Left ventricle myocardium superior (tissue), 1 donor: ENCODE measurements around the gene PRDM12. TPM values are rescaled to one million over a fixed set of nuclear protein-coding genes. Genes with fewer than 3 reads are reported as not detected.

Source experiments
- ATAC-seq: fragments of 200-7000 bp; cut with Tn5 transposase; one replicate; pipeline ENCODE4 v1.9.1; 2020; ENCODE audit warnings: mild to moderate bottlenecking, moderate library complexity
- DNase-seq: peaks from one replicate; pipeline ENCODE4 v3.0.0-alpha.2; 2020
- intact Hi-C: fragments of 100-400 bp; cut with micrococcal nuclease; formaldehyde crosslinking; loops from one replicate; pipeline ENCODE4 v1.11.0; 2022
- microRNA-seq: library from miRNA; unstranded; fragments of <30 nt; microRNA quantifications from one replicate; pipeline ENCODE4 v1.2.0, GENCODE V29; 2020; ENCODE audit warnings: borderline number of aligned reads
- total RNA-seq: library from RNA; stranded (reverse); fragmentation: NEBNext Ultra II Directional; extraction: Animal tissue kit (Norgen Biotek cat#: 25700); gene quantifications from one replicate; pipeline ENCODE4 v1.2.1, GENCODE V29; 2021
- donor health status: DM: no; HTN: yes; CAD: no; lungs with severe emphysema.

Gene PRDM12
- total RNA-seq, 1 donor from 2014 or later, result not detected

DNA sequence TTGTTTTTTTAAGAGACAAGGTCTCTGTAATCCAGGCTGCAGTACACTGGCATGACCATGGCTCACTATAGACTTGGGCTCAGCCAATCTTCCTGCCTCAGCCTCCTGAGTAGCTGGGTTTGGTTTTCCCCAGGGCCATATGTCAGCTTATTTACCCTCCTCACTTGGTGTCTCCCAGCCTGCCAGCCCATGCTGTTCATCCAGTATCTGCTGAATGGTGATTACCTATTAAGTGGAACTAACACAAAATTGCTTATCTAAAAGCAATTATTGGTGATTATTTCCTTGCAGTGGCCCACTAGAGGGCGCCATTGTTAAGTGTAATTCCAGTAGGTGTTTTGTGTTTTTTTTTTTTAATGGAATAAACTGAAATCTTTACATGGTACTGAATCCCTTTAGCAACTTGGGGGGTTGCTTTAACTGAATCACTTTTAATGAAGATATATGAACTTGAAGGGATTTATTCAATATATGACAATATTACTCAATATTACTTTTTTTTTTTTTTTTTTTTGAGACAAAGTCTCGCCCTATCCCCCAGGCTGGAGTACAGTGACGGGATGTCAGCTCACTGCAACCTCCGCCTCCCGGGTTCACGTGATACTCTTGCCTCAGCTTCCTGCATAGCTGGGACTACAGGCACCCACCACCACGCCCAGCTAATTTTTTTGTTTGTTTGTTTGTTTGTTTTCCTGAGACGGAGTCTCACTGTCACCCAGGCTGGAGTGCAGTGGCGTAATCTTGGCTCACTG is 43.0 kb downstream of the PRDM12 start:
- ATAC-seq (no peak), DNase-seq (peak; percentile 61)
- intact Hi-C loops, result loop anchor here (10.0 kb wide), 1 partner anchor 337 kb away; no protein-coding TSS in a partner anchor

- intact Hi-C loops, result no loop called here
- no peak for DNase-seq
- no peak for ATAC-seq
Measured at GRCh38 chr9:130710822-130711352, 46.5 kb downstream of the PRDM12 start.

DNA sequence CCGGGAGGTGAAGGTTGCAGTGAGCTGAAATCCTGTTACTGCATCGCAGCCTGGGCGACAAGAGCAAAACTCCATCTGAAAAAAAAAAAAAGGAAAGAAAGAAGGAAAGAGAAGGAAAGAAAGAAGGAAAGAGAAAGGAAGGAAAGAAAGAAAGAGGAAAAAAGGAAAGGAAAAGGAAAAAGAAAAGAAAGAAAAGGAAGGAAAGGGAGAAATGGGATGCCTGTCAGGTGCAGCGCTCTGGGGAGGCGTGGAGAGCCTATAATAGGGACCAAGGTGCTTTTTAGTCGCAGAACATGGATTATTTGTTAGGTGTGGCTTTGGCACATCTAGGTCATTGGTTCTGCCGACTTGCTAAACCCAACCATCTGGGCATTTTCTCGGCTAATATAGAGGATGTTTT is 47.1 kb downstream of the PRDM12 start:
- intact Hi-C loops, result no loop called here
- no peak for DNase-seq
- ATAC-seq, result no peak

GRCh38 chr9:130712564-130713285 is 48.3 kb downstream of the PRDM12 start:
- ATAC-seq (peak; percentile 97), DNase-seq (peak; percentile 99)
- intact Hi-C loops, result no loop called here

DNA sequence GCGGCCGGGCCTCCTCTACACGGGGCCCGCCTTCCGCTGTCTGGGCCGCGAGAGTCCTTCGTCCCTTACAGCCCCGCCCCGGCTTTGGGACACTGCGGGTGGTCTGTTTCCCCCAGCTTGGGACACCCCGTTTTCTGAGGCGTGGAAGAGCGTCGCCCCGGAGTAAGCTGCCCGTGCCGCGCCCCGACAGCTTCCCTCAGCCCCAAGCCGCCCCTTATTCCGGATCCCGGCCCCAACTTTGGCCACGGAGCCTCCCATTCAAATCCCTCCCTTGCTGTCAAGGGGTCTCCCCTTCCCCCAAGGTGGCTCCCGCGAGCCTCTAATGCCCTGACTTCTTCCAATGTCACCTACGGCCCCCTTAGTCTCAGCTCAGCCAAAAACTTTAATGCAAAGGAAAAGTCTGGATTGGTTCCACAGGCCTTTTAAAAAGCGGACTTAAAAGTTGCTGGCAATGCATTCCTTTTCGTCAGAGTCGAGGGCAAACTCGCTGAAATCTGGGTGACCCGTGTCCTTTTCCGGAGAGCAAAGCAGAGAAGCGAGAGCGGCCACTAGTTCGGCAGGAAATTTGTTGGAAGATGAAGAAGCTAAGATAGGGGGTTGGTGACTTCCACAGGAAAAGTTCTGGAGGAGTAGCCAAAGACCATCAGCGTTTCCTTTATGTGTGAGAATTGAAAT is 49.0 kb downstream of the PRDM12 start:
- DNase-seq (no peak), ATAC-seq (peak; percentile 8)
- intact Hi-C loops, result no loop called here

- DNase-seq (no peak), ATAC-seq (no peak)
- intact Hi-C loops, result loop anchor here (5.0 kb wide), 1 partner anchor 138 kb away; no protein-coding TSS in a partner anchor
Measured at GRCh38 chr9:130714586-130715110, 50.3 kb downstream of the PRDM12 start.

- ATAC-seq (no peak), DNase-seq (no peak)
- intact Hi-C loops, result loop anchor here (5.0 kb wide), 1 partner anchor 137 kb away; no protein-coding TSS in a partner anchor
Measured at GRCh38 chr9:130715270-130715669, 50.9 kb downstream of the PRDM12 start.

DNA sequence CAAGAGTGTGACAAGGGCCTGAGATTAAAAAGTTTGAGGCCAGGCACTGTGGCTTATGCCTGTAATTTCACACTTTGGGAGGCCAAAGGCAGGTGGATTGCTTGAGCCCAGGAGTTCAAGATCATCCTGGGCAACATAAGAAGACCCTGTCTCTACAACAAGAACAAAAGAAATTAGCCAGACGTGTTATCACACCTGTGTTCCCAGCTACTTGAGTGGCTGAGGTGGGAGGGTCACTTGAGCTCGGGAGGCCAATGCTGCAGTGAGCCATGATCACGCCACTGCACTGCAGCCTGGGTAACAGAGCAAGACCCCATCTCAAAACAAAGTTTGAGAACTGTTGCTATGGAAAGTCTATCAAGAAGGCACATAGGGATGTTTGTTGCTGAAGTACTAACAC is 54.2 kb downstream of the PRDM12 start:
- intact Hi-C loops, result loop anchor here (5.0 kb wide), 1 partner anchor 134 kb away; no protein-coding TSS in a partner anchor
- ATAC-seq (no peak), DNase-seq (no peak)

- ATAC-seq (no peak), DNase-seq (no peak)
- intact Hi-C loops, result no loop called here
Measured at GRCh38 chr9:130720762-130721161, 56.4 kb downstream of the PRDM12 start.

DNA sequence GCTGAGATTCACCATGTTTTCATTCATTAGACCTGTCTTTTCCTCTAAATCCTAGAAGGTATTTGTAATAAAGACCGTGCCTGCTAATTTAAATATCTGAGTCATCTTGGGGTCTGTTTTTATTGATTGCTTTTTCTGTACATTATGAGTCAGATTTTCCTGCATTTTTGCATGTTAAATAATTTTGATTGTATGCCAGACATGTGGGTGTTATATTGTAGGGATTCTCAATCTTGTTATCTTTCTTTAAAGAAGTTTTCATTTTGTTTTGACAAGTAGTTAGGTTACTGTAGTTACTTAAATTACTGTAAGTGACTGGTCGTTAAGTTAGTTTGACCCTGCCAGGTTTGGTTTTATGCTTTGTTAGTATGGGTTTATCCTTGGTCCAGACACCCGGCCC is 64.3 kb downstream of the PRDM12 start:
- intact Hi-C loops, result no loop called here
- DNase-seq, result no peak
- no peak for ATAC-seq

GRCh38 chr9:130729145-130729544 is 64.8 kb downstream of the PRDM12 start:
- ATAC-seq (no peak), DNase-seq (no peak)
- intact Hi-C loops, result no loop called here

- DNase-seq, result no peak
- ATAC-seq, result no peak
- intact Hi-C loops, result no loop called here
Measured at GRCh38 chr9:130731355-130731754, 67.0 kb downstream of the PRDM12 start.

GRCh38 chr9:130732136-130732535 is 67.7 kb downstream of the PRDM12 start:
- intact Hi-C loops, result no loop called here
- ATAC-seq, result no peak

More at GRCh38 chr9:130732136-130732535, 67.7 kb downstream of the PRDM12 start:
- DNase-seq, result no peak

Small RNAs within 50 kb of the gene (microRNA-seq; reads per million reads assigned to microRNA genes)
- gene MIR6856, result not detected

Other genes starting within 250 kb of the PRDM12 start
- gene ASS1, start 219.6 kb upstream of the PRDM12 start, total RNA-seq, result 65.5 TPM
- gene FUBP3, start 85.0 kb upstream of the PRDM12 start, total RNA-seq, result 24.1 TPM
- gene EXOSC2, start 29.2 kb downstream of the PRDM12 start, total RNA-seq, result 12.5 TPM
- 33.3 TPM for gene ABL1, start 170.7 kb downstream of the PRDM12 start, total RNA-seq
- not detected for gene QRFP, start 232.2 kb downstream of the PRDM12 start, total RNA-seq